Measurements from ENCODE around the gene EAPP. TPM values are rescaled to one million over a fixed set of nuclear protein-coding genes. Genes with fewer than 3 reads are reported as not detected.

The EAPP gene
- total RNA-seq, 6 experiments from 2014 or later = 15.1 to 20.4 (median 18.2) TPM

- no peaks in the 10 kb centered on the region for H3K9me3 ChIP-seq
- no peaks in the 10 kb centered on the region for H3K4me1 ChIP-seq
- H3K27me3 ChIP-seq = no peaks in the 10 kb centered on the region
- no peak overlapping the region for H3K27ac ChIP-seq
- H3K36me3 ChIP-seq = no peaks in the 10 kb centered on the region
- H3K4me3 ChIP-seq = no peak overlapping the region
- DNase-seq (no peak), ATAC-seq (no peak)
- TF ChIP-seq, protein P1, sequence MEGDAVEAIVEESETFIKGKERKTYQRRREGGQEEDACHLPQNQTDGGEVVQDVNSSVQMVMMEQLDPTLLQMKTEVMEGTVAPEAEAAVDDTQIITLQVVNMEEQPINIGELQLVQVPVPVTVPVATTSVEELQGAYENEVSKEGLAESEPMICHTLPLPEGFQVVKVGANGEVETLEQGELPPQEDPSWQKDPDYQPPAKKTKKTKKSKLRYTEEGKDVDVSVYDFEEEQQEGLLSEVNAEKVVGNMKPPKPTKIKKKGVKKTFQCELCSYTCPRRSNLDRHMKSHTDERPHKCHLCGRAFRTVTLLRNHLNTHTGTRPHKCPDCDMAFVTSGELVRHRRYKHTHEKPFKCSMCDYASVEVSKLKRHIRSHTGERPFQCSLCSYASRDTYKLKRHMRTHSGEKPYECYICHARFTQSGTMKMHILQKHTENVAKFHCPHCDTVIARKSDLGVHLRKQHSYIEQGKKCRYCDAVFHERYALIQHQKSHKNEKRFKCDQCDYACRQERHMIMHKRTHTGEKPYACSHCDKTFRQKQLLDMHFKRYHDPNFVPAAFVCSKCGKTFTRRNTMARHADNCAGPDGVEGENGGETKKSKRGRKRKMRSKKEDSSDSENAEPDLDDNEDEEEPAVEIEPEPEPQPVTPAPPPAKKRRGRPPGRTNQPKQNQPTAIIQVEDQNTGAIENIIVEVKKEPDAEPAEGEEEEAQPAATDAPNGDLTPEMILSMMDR (IDR thresholded peaks at IDR 0.05) = no peak
- no peak for TF ChIP-seq POLR2A (IDR thresholded peaks at IDR 0.05)
- WGBS (ENCODE audit: insufficient coverage, low coverage, low lambda C conversion rate, missing lambda C conversion rate) = 30% methylated on average over 1 of the region's 1 CpG
- intact Hi-C loops (cut with DNase I) = no loop called here
These were observed 50.2 kb downstream of the EAPP start for GRCh38 chr14:34489324-34489723.

DNA sequence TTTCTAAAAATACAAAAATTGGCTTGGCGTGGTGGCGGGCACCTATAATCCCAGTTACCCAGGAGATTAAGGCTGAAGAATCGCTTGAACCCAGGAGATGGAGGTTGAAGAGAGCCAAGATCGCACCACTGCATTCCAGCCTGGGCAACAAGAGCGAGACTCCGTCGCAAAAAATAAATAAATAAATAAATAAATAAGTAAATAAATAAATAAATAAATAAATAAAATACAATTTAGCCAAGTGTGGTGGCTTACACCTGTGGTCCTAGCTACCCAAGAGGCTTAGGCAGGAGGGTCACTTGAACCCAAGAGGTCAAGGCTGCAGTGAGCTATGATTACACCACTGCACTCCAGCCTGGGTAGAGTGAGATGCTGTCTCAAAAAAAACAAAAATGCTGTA lies 51.0 kb downstream of the EAPP start:
- DNase-seq = no peak
- Histone ChIP-seq H3K36me3 (no peaks in the 10 kb centered on the region), H3K4me1 (no peaks in the 10 kb centered on the region), H3K4me3 (no peak overlapping the region), H3K27ac (no peak overlapping the region), H3K27me3 (no peaks in the 10 kb centered on the region), H3K9me3 (no peaks in the 10 kb centered on the region)
- WGBS (ENCODE audit: insufficient coverage, low coverage, low lambda C conversion rate, missing lambda C conversion rate) = 96% methylated on average over 7 of the region's 7 CpGs
- TF ChIP-seq, protein P1 (IDR thresholded peaks at IDR 0.05) = no peak
- no peak for TF ChIP-seq POLR2A (IDR thresholded peaks at IDR 0.05)
- ATAC-seq = no peak
- intact Hi-C loops (cut with DNase I) = no loop called here

- TF ChIP-seq, protein P1 (IDR thresholded peaks at IDR 0.05) = no peak
- TF ChIP-seq POLR2A (IDR thresholded peaks at IDR 0.05) = no peak
- Histone ChIP-seq H3K36me3 (no peaks in the 10 kb centered on the region), H3K27me3 (no peaks in the 10 kb centered on the region), H3K27ac (no peak overlapping the region), H3K9me3 (no peaks in the 10 kb centered on the region), H3K4me3 (no peak overlapping the region), H3K4me1 (no peaks in the 10 kb centered on the region)
- no peak for DNase-seq
- ATAC-seq = no peak
- WGBS (ENCODE audit: insufficient coverage, low coverage, low lambda C conversion rate, missing lambda C conversion rate) = 75% methylated on average over 1 of the region's 1 CpG
- intact Hi-C loops (cut with DNase I) = no loop called here
These were observed 54.8 kb downstream of the EAPP start for GRCh38 chr14:34484726-34485125.

- whole genome bisulfite sequencing (ENCODE audit: insufficient coverage, low coverage, low lambda C conversion rate, missing lambda C conversion rate) = 90% methylated on average over 1 of the region's 2 CpGs
- ATAC-seq = no peak
- Histone ChIP-seq H3K27ac (no peak overlapping the region), H3K9me3 (no peaks in the 10 kb centered on the region), H3K4me1 (no peaks in the 10 kb centered on the region), H3K27me3 (no peaks in the 10 kb centered on the region), H3K4me3 (no peak overlapping the region), H3K36me3 (no peaks in the 10 kb centered on the region)
- no peak for DNase-seq
- intact Hi-C loops (cut with DNase I) = no loop called here
- TF ChIP-seq, protein P1 (IDR thresholded peaks at IDR 0.05) = no peak
- no peak for TF ChIP-seq POLR2A (IDR thresholded peaks at IDR 0.05)
These were observed 57.0 kb downstream of the EAPP start for GRCh38 chr14:34482463-34482862.

DNA sequence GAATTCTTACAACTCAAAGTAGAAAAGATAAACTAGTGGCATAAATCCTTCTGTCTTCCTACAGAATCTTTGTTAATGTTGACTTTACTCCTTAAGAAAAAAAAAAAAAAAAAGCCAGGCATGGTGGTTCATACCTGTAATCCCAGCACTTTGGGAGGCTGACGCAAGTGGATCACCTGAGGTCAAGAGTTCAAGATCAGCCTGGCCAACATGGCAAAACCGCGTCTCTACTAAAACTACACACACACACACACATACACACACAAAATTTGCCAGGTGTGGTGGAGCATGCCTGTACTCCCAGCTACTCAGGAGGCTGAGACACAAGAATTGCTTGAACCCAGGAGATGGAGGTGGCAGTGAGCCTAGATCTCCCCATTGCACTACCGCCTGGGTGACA lies 59.8 kb downstream of the EAPP start:
- 70% methylated on average over 3 of the region's 4 CpGs for WGBS (ENCODE audit: insufficient coverage, low coverage, low lambda C conversion rate, missing lambda C conversion rate)
- DNase-seq = no peak

More for the DNA sequence above, 59.8 kb downstream of the EAPP start:
- Histone ChIP-seq H3K27ac (no peak overlapping the region), H3K36me3 (no peaks in the 10 kb centered on the region), H3K27me3 (no peaks in the 10 kb centered on the region), H3K4me1 (no peaks in the 10 kb centered on the region), H3K4me3 (no peak overlapping the region), H3K9me3 (no peaks in the 10 kb centered on the region)
- ATAC-seq = no peak
- intact Hi-C loops (cut with DNase I) = no loop called here
- no peak for TF ChIP-seq POLR2A (IDR thresholded peaks at IDR 0.05)
- TF ChIP-seq, protein P1 (IDR thresholded peaks at IDR 0.05) = no peak
